CD1c-positive myeloid dendritic cell (primary cell): Measurements from ENCODE around the gene AFMID.
"Not testable (repeated sequence)": the region's sequence is repeated elsewhere in the genome, so short reads cannot be mapped to it uniquely, and the experiment has no call there.

Experiments used
- DNase-seq: peaks from one replicate; pipeline ENCODE4 v3.0.0-alpha.2; 2016; ENCODE audit errors: extremely low spot score

The AFMID gene

GRCh38 chr17:78186692-78187595 lies at the start of gene AFMID, which contains the start of gene TK1:
TSS of gene AFMID (plus strand) at chr17:78187362. CDS start at chr17:78187371, 9 bp downstream.
TSS of gene TK1 (minus strand) at chr17:78187052. CDS start at chr17:78186994, 58 bp downstream.
- DNase-seq = peak; percentile 97

GRCh38 chr17:78137392-78138203 lies 49.6 kb upstream of the AFMID start:
- peak; percentile 44 for DNase-seq

- peak; percentile 42 for DNase-seq
Observed at GRCh38 chr17:78138204-78139060, 48.7 kb upstream of the AFMID start.

GRCh38 chr17:78139861-78140168 lies 47.3 kb upstream of the AFMID start:
- DNase-seq = not testable (repeated sequence)

GRCh38 chr17:78140169-78141051 lies 46.8 kb upstream of the AFMID start:
- peak; percentile 97 for DNase-seq

- no peak for DNase-seq
Observed at GRCh38 chr17:78141437-78142118, 45.6 kb upstream of the AFMID start.

GRCh38 chr17:78142119-78142861 lies 44.9 kb upstream of the AFMID start:
- peak; percentile 45 for DNase-seq

- no peak for DNase-seq
Observed at GRCh38 chr17:78143214-78144146, 43.7 kb upstream of the AFMID start.

GRCh38 chr17:78144147-78144719 lies 42.9 kb upstream of the AFMID start:
- DNase-seq = peak; percentile 97

- DNase-seq = no peak
Observed at GRCh38 chr17:78144736-78145641, 42.2 kb upstream of the AFMID start.

- DNase-seq = no peak
Observed at GRCh38 chr17:78146471-78146869, 40.7 kb upstream of the AFMID start.

- DNase-seq = no peak
Observed at GRCh38 chr17:78146881-78147280, 40.3 kb upstream of the AFMID start.

- DNase-seq = no peak
Observed at GRCh38 chr17:78147315-78147998, 39.7 kb upstream of the AFMID start.

GRCh38 chr17:78148286-78149016 lies 38.7 kb upstream of the AFMID start:
- DNase-seq = no peak

GRCh38 chr17:78151514-78152008 lies 35.6 kb upstream of the AFMID start:
- no peak for DNase-seq
